Left hindlimb (tissue), 1 donor: Measurements from ENCODE around the gene CAMKK2.
"Not testable (repeated sequence)": the region's sequence is repeated elsewhere in the genome, so short reads cannot be mapped to it uniquely, and the experiment has no call there.

Source experiments
- DNase-seq: peaks from one replicate; pipeline ENCODE4 v3.0.0-alpha.2; 2018

CAMKK2 gene

GRCh38 chr12:121245031-121245430 is 51.5 kb downstream of the CAMKK2 start:
- DNase-seq = no peak

- DNase-seq = no peak
Observed at GRCh38 chr12:121241156-121241970, 55.1 kb downstream of the CAMKK2 start.

GRCh38 chr12:121240484-121241101 is 55.9 kb downstream of the CAMKK2 start:
- DNase-seq = peak; percentile 85

- DNase-seq = no peak
Observed at GRCh38 chr12:121240062-121240420, 56.5 kb downstream of the CAMKK2 start.

- DNase-seq = no peak
Observed at GRCh38 chr12:121239351-121240061, 57.0 kb downstream of the CAMKK2 start.

GRCh38 chr12:121238604-121239350 is 57.7 kb downstream of the CAMKK2 start:
- no peak for DNase-seq

- no peak for DNase-seq
Observed at GRCh38 chr12:121238086-121238485, 58.4 kb downstream of the CAMKK2 start.

GRCh38 chr12:121237415-121237814 is 59.1 kb downstream of the CAMKK2 start:
- no peak for DNase-seq

- no peak for DNase-seq
Observed at GRCh38 chr12:121236776-121237175, 59.7 kb downstream of the CAMKK2 start.

GRCh38 chr12:121233628-121234020 is 62.9 kb downstream of the CAMKK2 start:
- no peak for DNase-seq

GRCh38 chr12:121232977-121233627 is 63.4 kb downstream of the CAMKK2 start:
- DNase-seq = no peak

- no peak for DNase-seq
Observed at GRCh38 chr12:121232163-121232562, 64.3 kb downstream of the CAMKK2 start.

- DNase-seq = no peak
Observed at GRCh38 chr12:121230538-121230907, 66.0 kb downstream of the CAMKK2 start.

- not testable (repeated sequence) for DNase-seq
Observed at GRCh38 chr12:121229826-121230537, 66.5 kb downstream of the CAMKK2 start.

GRCh38 chr12:121228919-121229665 is 67.4 kb downstream of the CAMKK2 start:
- no peak for DNase-seq

GRCh38 chr12:121227294-121227693 is 69.2 kb downstream of the CAMKK2 start:
- DNase-seq = no peak

GRCh38 chr12:121226871-121227270 is 69.6 kb downstream of the CAMKK2 start:
- DNase-seq = not testable (repeated sequence)

GRCh38 chr12:121226399-121226798 is 70.1 kb downstream of the CAMKK2 start:
- no peak for DNase-seq

GRCh38 chr12:121224591-121224990 is 71.9 kb downstream of the CAMKK2 start:
- no peak for DNase-seq

GRCh38 chr12:121223292-121224285 is 72.9 kb downstream of the CAMKK2 start:
- DNase-seq = no peak
